ENCODE results near the gene TRIO. TPM values are rescaled to one million over a fixed set of nuclear protein-coding genes. Genes with fewer than 3 reads are reported as not detected.

The TRIO gene
- total RNA-seq, 1 donor from 2014 or later, result 148 TPM

DNA sequence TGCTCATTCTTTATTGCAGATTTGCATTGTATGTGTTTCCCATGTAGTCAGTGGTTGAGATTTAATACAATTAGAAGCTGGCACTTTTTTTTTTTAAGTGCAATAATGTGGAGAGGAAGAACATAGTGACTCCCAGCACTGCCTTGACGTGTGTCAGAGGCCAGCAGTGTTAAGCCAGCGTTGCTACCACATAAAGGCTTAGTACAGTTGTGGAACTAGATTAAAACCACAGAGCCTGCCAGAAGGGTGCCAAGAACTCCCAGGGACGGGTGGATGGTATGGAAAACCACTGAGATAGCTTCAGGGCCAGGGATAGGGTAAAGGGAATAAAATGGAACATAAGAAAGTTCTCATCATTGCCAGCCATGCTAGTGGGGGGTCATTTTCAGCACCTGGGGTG is 142.9 kb downstream of the TRIO start:
- H3K36me3 ChIP-seq, result peaks cover 38% of the 10 kb centered on the region
- TF ChIP-seq, protein P1, sequence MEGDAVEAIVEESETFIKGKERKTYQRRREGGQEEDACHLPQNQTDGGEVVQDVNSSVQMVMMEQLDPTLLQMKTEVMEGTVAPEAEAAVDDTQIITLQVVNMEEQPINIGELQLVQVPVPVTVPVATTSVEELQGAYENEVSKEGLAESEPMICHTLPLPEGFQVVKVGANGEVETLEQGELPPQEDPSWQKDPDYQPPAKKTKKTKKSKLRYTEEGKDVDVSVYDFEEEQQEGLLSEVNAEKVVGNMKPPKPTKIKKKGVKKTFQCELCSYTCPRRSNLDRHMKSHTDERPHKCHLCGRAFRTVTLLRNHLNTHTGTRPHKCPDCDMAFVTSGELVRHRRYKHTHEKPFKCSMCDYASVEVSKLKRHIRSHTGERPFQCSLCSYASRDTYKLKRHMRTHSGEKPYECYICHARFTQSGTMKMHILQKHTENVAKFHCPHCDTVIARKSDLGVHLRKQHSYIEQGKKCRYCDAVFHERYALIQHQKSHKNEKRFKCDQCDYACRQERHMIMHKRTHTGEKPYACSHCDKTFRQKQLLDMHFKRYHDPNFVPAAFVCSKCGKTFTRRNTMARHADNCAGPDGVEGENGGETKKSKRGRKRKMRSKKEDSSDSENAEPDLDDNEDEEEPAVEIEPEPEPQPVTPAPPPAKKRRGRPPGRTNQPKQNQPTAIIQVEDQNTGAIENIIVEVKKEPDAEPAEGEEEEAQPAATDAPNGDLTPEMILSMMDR (IDR thresholded peaks at IDR 0.05), result no peak
- no peaks in the 10 kb centered on the region for H3K4me1 ChIP-seq
- DNase-seq, result no peak
- H3K27me3 ChIP-seq, result no peaks in the 10 kb centered on the region
- H3K9me3 ChIP-seq, result no peaks in the 10 kb centered on the region
- intact Hi-C loops (cut with DNase I), result no loop called here
- H3K27ac ChIP-seq, result no peak overlapping the region
- ATAC-seq, result no peak
- H3K4me3 ChIP-seq, result no peak overlapping the region

DNA sequence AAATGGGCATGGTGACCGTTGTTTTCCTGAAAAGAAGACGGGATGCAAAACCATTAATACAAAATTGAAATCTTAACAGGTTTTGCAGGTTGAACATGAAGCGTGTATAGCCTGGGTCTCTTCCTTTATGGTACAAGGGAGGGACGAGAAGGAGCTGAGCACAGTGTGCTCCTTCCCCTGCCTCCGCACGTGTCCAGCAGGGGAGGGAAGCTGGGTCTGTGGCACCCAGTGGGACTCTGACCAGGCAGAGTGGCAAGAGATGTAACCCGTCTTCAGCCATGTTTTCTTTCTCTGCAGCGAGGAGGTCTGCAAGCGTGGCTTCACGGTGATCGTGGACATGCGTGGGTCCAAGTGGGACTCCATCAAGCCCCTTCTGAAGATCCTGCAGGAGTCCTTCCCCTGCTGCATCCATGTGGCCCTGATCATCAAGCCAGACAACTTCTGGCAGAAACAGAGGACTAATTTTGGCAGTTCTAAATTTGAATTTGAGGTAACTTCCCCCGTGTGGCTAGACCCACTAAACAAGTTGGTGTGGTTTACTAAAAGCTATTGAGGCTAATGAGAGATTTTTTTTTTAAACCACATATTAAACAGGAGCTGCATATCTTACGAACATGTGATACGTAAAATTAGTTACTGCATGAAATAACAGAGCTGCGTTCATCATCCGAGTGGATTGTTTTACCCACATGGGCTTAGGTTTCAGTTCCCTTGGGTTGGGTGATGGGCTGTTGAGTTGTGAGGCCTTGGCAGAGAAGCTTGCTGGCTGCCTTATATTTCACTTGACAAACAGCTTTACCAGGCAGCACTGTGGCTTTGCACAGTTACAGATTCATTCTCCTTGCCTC is 143.7 kb downstream of the TRIO start:
- intact Hi-C loops (cut with DNase I), result no loop called here
- Histone ChIP-seq H3K36me3 (peaks cover 33% of the 10 kb centered on the region), H3K4me3 (no peak overlapping the region), H3K9me3 (no peaks in the 10 kb centered on the region), H3K27me3 (no peaks in the 10 kb centered on the region), H3K4me1 (no peaks in the 10 kb centered on the region), H3K27ac (no peak overlapping the region)
- no peak for DNase-seq
- TF ChIP-seq, protein P1 (IDR thresholded peaks at IDR 0.05), result no peak
- peak; percentile 27 for ATAC-seq

DNA sequence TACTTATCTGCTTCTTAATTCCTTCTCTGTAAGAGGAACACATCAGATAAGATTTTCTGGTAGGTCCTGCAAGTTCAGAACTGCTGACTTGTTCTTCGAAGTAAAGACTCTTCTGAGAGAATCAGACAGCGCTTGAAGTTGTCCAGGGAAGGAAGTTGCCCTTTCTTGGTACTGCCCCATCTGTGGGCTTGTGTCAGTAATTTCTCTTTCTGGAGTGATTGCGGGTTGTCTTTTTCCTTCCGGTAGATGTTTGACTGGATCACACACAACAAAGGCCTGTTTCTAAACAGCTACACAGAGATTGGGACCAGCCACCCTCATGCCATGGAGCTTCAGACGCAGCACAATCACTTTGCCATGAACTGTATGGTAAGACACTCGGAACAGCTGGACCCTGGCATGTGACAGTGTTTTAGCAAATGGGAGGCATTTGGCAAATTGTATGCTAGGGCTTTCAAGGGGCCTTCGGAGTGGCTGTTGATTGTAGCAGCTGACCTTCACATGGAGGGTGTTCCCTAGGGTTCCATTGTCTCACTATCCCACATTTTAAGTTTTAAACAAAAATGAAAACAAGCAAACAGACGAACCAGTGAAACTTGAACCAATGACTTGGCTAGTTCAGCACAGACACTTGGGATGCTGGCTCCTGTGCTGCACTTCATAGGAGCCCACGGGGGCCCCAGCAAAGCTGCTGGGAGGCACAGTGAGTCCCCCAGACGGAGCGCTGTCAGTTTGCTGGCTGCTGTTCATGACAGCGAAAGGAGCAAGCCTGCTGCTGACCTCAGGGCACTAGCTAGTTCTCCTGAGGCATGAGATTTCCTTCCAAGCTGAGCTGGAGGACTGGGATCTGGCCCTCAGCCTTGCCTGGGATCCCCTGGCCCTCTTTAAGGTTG is 149.9 kb downstream of the TRIO start:
- H3K27me3 ChIP-seq, result no peaks in the 10 kb centered on the region
- ATAC-seq (no peak), DNase-seq (no peak)
- H3K4me3 ChIP-seq, result no peak overlapping the region
- no peak overlapping the region for H3K27ac ChIP-seq
- H3K4me1 ChIP-seq, result no peaks in the 10 kb centered on the region
- intact Hi-C loops (cut with DNase I), result no loop called here
- H3K36me3 ChIP-seq, result peaks cover 53% of the 10 kb centered on the region
- TF ChIP-seq, protein P1 (IDR thresholded peaks at IDR 0.05), result no peak
- no peaks in the 10 kb centered on the region for H3K9me3 ChIP-seq

DNA sequence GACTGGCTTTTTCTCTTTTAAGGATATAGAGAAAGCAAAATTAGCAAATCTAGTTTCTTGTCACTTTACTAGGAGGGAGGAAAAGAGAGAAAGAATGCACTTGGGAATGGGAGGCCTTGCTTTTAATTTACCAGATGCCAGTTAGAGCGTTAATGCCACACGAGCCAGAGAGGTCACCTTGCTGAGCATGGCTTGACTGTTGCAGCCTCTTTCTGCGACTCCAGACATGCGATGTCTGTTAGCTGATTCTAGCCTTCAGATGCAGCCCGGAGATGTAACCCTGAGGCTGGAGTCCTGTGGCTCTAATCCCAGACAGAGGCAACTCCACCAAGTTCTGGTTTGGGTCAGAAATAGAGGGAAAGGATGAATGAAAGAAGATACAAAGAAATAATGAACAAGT is 152.5 kb downstream of the TRIO start:
- H3K4me3 ChIP-seq, result no peak overlapping the region
- no peak overlapping the region for H3K27ac ChIP-seq
- DNase-seq (no peak), ATAC-seq (no peak)
- intact Hi-C loops (cut with DNase I), result no loop called here
- H3K36me3 ChIP-seq, result peaks cover 60% of the 10 kb centered on the region
- H3K4me1 ChIP-seq, result no peaks in the 10 kb centered on the region
- TF ChIP-seq, protein P1 (IDR thresholded peaks at IDR 0.05), result no peak
- no peaks in the 10 kb centered on the region for H3K27me3 ChIP-seq
- no peaks in the 10 kb centered on the region for H3K9me3 ChIP-seq

DNA sequence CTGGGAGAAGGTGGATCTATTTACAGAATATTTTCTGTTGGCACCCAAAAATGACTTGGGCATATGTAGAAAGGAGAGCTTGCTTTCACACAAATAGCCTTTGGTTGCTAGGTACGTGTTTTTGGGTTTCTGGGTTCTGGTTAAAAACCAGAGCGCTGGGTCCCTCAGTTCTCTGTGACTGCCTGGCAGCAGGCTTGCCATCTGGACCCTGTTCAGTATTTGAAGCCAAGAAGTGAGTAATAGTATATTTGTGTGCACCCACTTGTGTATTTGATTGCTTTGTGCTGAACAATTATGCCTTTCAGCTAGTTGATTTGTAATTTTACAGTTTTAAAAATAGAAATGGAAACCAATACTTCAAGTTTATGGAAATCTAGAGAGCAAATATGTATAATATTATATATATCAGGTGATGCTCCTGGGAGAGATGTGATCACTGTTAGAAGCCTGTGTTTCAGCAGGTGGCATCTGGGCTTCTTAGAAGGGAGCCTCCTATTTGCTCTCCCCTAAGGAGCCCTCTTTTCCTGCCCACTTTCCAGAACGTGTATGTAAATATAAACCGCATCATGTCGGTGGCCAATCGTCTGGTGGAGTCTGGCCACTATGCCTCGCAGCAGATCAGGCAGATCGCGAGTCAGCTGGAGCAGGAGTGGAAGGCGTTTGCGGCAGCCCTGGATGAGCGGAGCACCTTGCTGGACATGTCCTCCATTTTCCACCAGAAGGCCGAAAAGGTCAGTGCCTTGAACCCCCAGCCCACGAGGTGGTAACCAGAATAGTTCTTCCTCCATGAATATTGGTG is 153.6 kb downstream of the TRIO start:
- Histone ChIP-seq H3K4me3 (no peak overlapping the region), H3K27me3 (no peaks in the 10 kb centered on the region), H3K36me3 (peaks cover 58% of the 10 kb centered on the region), H3K27ac (no peak overlapping the region), H3K4me1 (no peaks in the 10 kb centered on the region), H3K9me3 (no peaks in the 10 kb centered on the region)
- intact Hi-C loops (cut with DNase I), result no loop called here
- TF ChIP-seq, protein P1 (IDR thresholded peaks at IDR 0.05), result no peak
- no peak for DNase-seq
- no peak for ATAC-seq

Measured in upper lobe of right lung (tissue), 1 donor.